Right cardiac atrium (tissue), 5 donors: Measurements from ENCODE around the gene EGFR. TPM values are rescaled to one million over a fixed set of nuclear protein-coding genes. Genes with fewer than 3 reads are reported as not detected.

Source experiments
- ATAC-seq, 2 donors: fragments of 200-7000 bp; cut with Tn5 transposase; one replicate each; pipeline versions ENCODE4 v1.8.0 to v1.9.1; 2020; ENCODE audit warnings: moderate library complexity in 2 of 2, mild to moderate bottlenecking in 1 of 2
- DNase-seq, 3 donors: peaks; one replicate each; pipeline ENCODE4 v3.0.0-alpha.2; 2020
- H3K27ac ChIP-seq: one replicate; pipeline ENCODE4 v1.5.1; 2013; ENCODE audit warnings: mild to moderate bottlenecking, low read length, control low read depth, moderate library complexity
- H3K27me3 ChIP-seq: one replicate; pipeline ENCODE4 v1.6.1; 2013; ENCODE audit not compliant: control insufficient read depth, insufficient read depth
- H3K4me1 ChIP-seq: one replicate; pipeline ENCODE4 v1.6.1; 2013; ENCODE audit warnings: low read length; ENCODE audit not compliant: control insufficient read depth, insufficient read depth
- H3K4me3 ChIP-seq: one replicate; pipeline ENCODE4 v1.5.1; 2013; ENCODE audit warnings: low read length, control low read depth
- H3K9me3 ChIP-seq: one replicate; pipeline ENCODE4 v1.6.1; 2013; ENCODE audit warnings: low read length; ENCODE audit not compliant: control insufficient read depth
- WGBS: extraction: QIAGEN DNeasy Blood & Tissue Kit; methylation state at CpG from one replicate; pipeline ENCODE4 v1.1.7; 2013; 5-methylcytosine and 5-hydroxymethylcytosine counted together
- intact Hi-C, 4 donors: fragments of 100-400 bp; cut with DNase I; formaldehyde crosslinking; loops; one replicate each; pipeline versions ENCODE4 v1.11.0 to v1.14.0; 2022 to 2023
- polyA plus RNA-seq: library from polyadenylated mRNA; stranded (reverse); fragments of 200-250 nt; gene quantifications from one replicate; pipeline ENCODE4 v1.2.3, GENCODE V29; 2013
- total RNA-seq, 4 donors: library from RNA; stranded (reverse); fragmentation: NEBNext Ultra II Directional; extraction: Animal tissue kit (Norgen Biotek cat#: 25700); gene quantifications; one replicate each; pipeline ENCODE4 v1.2.1, GENCODE V29; 2021
- donor health status: healthy with polysubstance abuse.
- donor health status: DM: no; HTN: yes; CAD: no.
- donor health status: DM: no; HTN: no; CAD: no.
- donor health status: DM: no; HTN: yes; CAD: no; lungs with severe emphysema.
- donor health status: DM: yes; HTN: yes; CAD: no.

The EGFR gene
- total and polyA plus RNA-seq, 5 donors, result 4.2 to 21.8 (median 14.8) TPM

GRCh38 chr7:55152516-55152915 lies 133.7 kb downstream of the EGFR start:
- H3K4me3 ChIP-seq, result no peak overlapping the region
- WGBS, result 89% methylated on average over 6 of the region's 6 CpGs
- no peak for ATAC-seq
- H3K27me3 ChIP-seq, result no peaks in the 10 kb centered on the region
- H3K4me1 ChIP-seq, result no peaks in the 10 kb centered on the region
- no peak overlapping the region for H3K27ac ChIP-seq
- intact Hi-C loops, result no loop called here
- H3K9me3 ChIP-seq, result no peaks in the 10 kb centered on the region
- no peak for DNase-seq

- Histone ChIP-seq H3K27me3 (no peaks in the 10 kb centered on the region), H3K4me1 (no peaks in the 10 kb centered on the region), H3K9me3 (no peaks in the 10 kb centered on the region), H3K27ac (no peak overlapping the region), H3K4me3 (no peak overlapping the region)
- no peak for DNase-seq
- WGBS, result 96% methylated on average over 10 of the region's 10 CpGs
- intact Hi-C loops, result no loop called here
- no peak for ATAC-seq
Measured at GRCh38 chr7:55154096-55154495, 135.3 kb downstream of the EGFR start.

GRCh38 chr7:55155351-55156117 lies 136.7 kb downstream of the EGFR start:
- WGBS, result 93% methylated on average over 24 of the region's 24 CpGs
- H3K9me3 ChIP-seq, result no peaks in the 10 kb centered on the region
- no peaks in the 10 kb centered on the region for H3K27me3 ChIP-seq
- no peak overlapping the region for H3K4me3 ChIP-seq
- no peaks in the 10 kb centered on the region for H3K4me1 ChIP-seq
- intact Hi-C loops, result no loop called here
- no peak for ATAC-seq
- DNase-seq, result peak in 1 of 3 donors; percentile 49
- H3K27ac ChIP-seq, result no peak overlapping the region

- ATAC-seq (peak; percentile 56 to 77), DNase-seq (peak in 2 of 3 donors; percentile 83 to 84)
- intact Hi-C loops, result no loop called here
- no peaks in the 10 kb centered on the region for H3K9me3 ChIP-seq
- H3K4me3 ChIP-seq, result no peak overlapping the region
- H3K4me1 ChIP-seq, result no peaks in the 10 kb centered on the region
- peak overlapping the region; percentile 7 for H3K27ac ChIP-seq
- H3K27me3 ChIP-seq, result no peaks in the 10 kb centered on the region
- WGBS, result 40% methylated on average over 30 of the region's 30 CpGs
Measured at GRCh38 chr7:55156919-55157763, 138.3 kb downstream of the EGFR start.

GRCh38 chr7:55157764-55158105 lies 138.9 kb downstream of the EGFR start:
- WGBS, result 75% methylated on average over 8 of the region's 8 CpGs
- ATAC-seq, result no peak
- Histone ChIP-seq H3K4me3 (no peak overlapping the region), H3K4me1 (no peaks in the 10 kb centered on the region), H3K27me3 (no peaks in the 10 kb centered on the region), H3K27ac (no peak overlapping the region), H3K9me3 (no peaks in the 10 kb centered on the region)
- DNase-seq, result no peak
- intact Hi-C loops, result no loop called here

- no peak overlapping the region for H3K27ac ChIP-seq
- ATAC-seq, result peak in 1 of 2 donors; percentile 12
- WGBS, result 90% methylated on average over 10 of the region's 10 CpGs
- H3K27me3 ChIP-seq, result no peaks in the 10 kb centered on the region
- H3K4me3 ChIP-seq, result no peak overlapping the region
- DNase-seq, result no peak
- H3K9me3 ChIP-seq, result no peaks in the 10 kb centered on the region
- intact Hi-C loops, result no loop called here
- no peaks in the 10 kb centered on the region for H3K4me1 ChIP-seq
Measured at GRCh38 chr7:55158541-55159382, 139.9 kb downstream of the EGFR start.

GRCh38 chr7:55160539-55160938 lies 141.7 kb downstream of the EGFR start:
- H3K4me3 ChIP-seq, result no peak overlapping the region
- WGBS, result 97% methylated on average over 4 of the region's 4 CpGs

GRCh38 chr7:55161154-55161687 lies 142.4 kb downstream of the EGFR start:
- no peaks in the 10 kb centered on the region for H3K27me3 ChIP-seq
- no peaks in the 10 kb centered on the region for H3K4me1 ChIP-seq
- H3K9me3 ChIP-seq, result no peaks in the 10 kb centered on the region
- intact Hi-C loops, result no loop called here
- ATAC-seq (no peak), DNase-seq (no peak)
- 95% methylated on average over 16 of the region's 16 CpGs for WGBS
- H3K27ac ChIP-seq, result no peak overlapping the region
- H3K4me3 ChIP-seq, result no peak overlapping the region

More at GRCh38 chr7:55160539-55160938, 141.7 kb downstream of the EGFR start:
- DNase-seq, result no peak
- Histone ChIP-seq H3K27ac (no peak overlapping the region), H3K9me3 (no peaks in the 10 kb centered on the region), H3K27me3 (no peaks in the 10 kb centered on the region), H3K4me1 (no peaks in the 10 kb centered on the region)
- no peak for ATAC-seq
- intact Hi-C loops, result no loop called here

- ATAC-seq (no peak), DNase-seq (no peak)
- Histone ChIP-seq H3K9me3 (no peaks in the 10 kb centered on the region), H3K4me1 (no peaks in the 10 kb centered on the region), H3K27me3 (no peaks in the 10 kb centered on the region), H3K27ac (no peak overlapping the region), H3K4me3 (no peak overlapping the region)
- WGBS, result 93% methylated on average over 3 of the region's 3 CpGs
- intact Hi-C loops, result no loop called here
Measured at GRCh38 chr7:55162476-55162875, 143.7 kb downstream of the EGFR start.

- no peaks in the 10 kb centered on the region for H3K4me1 ChIP-seq
- DNase-seq (peak in 1 of 3 donors; percentile 59), ATAC-seq (peak; percentile 78 to 85)
- no peak overlapping the region for H3K4me3 ChIP-seq
- H3K27ac ChIP-seq, result no peak overlapping the region
- no peaks in the 10 kb centered on the region for H3K27me3 ChIP-seq
- intact Hi-C loops, result no loop called here
- H3K9me3 ChIP-seq, result no peaks in the 10 kb centered on the region
- 70% methylated on average over 11 of the region's 11 CpGs for WGBS
Measured at GRCh38 chr7:55163733-55164132, 144.9 kb downstream of the EGFR start.
